RWPE2 (cell line): Measurements from ENCODE around the gene ARMC5.
A peak's percentile ranks its signal among the peaks of the same experiment; 100 is the strongest.

Source experiments
- ATAC-seq: fragments of 200-7000 bp; cut with Tn5 transposase; 3 replicates; pipeline ENCODE4 v1.9.1; 2021; ENCODE audit warnings: low read depth
- DNase-seq: peaks from one replicate; pipeline ENCODE4 v3.0.0-alpha.2; 2020; ENCODE audit warnings: low spot score
- H3K27ac ChIP-seq: fragments of 450-650 bp; 2 replicates; pipeline ENCODE4 v1.5.1; 2017; ENCODE audit warnings: mild to moderate bottlenecking; ENCODE audit not compliant: poor library complexity, severe bottlenecking
- H3K27me3 ChIP-seq: fragments of 250-450 bp; sonication (Bioruptor Pico); 2 replicates; pipeline ENCODE4 v1.5.1; 2021; ENCODE audit warnings: mild to moderate bottlenecking, moderate library complexity; ENCODE audit not compliant: insufficient read depth, poor library complexity, severe bottlenecking
- H3K36me3 ChIP-seq: fragments of 250-450 bp; sonication (Bioruptor Pico); 2 replicates; pipeline ENCODE4 v1.5.1; 2020; ENCODE audit warnings: low read depth, mild to moderate bottlenecking, moderate library complexity
- H3K4me1 ChIP-seq: fragments of 250-450 bp; sonication (Bioruptor Pico); 2 replicates; pipeline ENCODE4 v1.5.1; 2021; ENCODE audit warnings: mild to moderate bottlenecking, moderate library complexity; ENCODE audit not compliant: insufficient read depth, poor library complexity, severe bottlenecking
- H3K4me3 ChIP-seq: fragments of 250-450 bp; sonication (Bioruptor Pico); 2 replicates; pipeline ENCODE4 v1.5.1; 2021; ENCODE audit warnings: mild to moderate bottlenecking, moderate library complexity; ENCODE audit not compliant: severe bottlenecking
- H3K9me3 ChIP-seq: fragments of 250-450 bp; sonication (Bioruptor Pico); 2 replicates; pipeline ENCODE4 v1.5.1; 2021; ENCODE audit warnings: mild to moderate bottlenecking, moderate library complexity; ENCODE audit not compliant: severe bottlenecking
- CTCF ChIP-seq: fragments of 450-650 bp; IDR thresholded peaks from one replicate; pipeline ENCODE4 v1.5.1; 2017; ENCODE audit warnings: mild to moderate bottlenecking, moderate library complexity; ENCODE audit not compliant: poor library complexity, severe bottlenecking

Gene ARMC5

GRCh38 chr16:31458844-31459686 is at the start of gene ARMC5:
ARMC5 (plus strand) TSS chr16:31459501; CDS start chr16:31459525, 24 bp downstream.
- ATAC-seq (peak; percentile 72), DNase-seq (peak; percentile 98)
- H3K9me3 ChIP-seq: no peaks in the 10 kb centered on the region
- H3K36me3 ChIP-seq: peaks cover 9% of the 10 kb centered on the region; the same call in 1 of the 2 replicates
- no peaks in the 10 kb centered on the region for H3K27me3 ChIP-seq
- H3K4me3 ChIP-seq: peak within 1 kb of the TSS; percentile 74
- peak; percentile 80 for TF ChIP-seq CTCF
- H3K4me1 ChIP-seq: peaks cover 21% of the 10 kb centered on the region
- H3K27ac ChIP-seq: peak within 1 kb of the TSS; percentile 81

- Histone ChIP-seq H3K4me1 (no peaks in the 10 kb centered on the region), H3K27me3 (no peaks in the 10 kb centered on the region), H3K9me3 (no peaks in the 10 kb centered on the region), H3K4me3 (no peak overlapping the region), H3K27ac (no peak overlapping the region), H3K36me3 (no peaks in the 10 kb centered on the region)
- no peak for TF ChIP-seq CTCF
- DNase-seq (no peak), ATAC-seq (no peak)
These were observed 49.2 kb upstream of the ARMC5 start for GRCh38 chr16:31410082-31410481.

DNA sequence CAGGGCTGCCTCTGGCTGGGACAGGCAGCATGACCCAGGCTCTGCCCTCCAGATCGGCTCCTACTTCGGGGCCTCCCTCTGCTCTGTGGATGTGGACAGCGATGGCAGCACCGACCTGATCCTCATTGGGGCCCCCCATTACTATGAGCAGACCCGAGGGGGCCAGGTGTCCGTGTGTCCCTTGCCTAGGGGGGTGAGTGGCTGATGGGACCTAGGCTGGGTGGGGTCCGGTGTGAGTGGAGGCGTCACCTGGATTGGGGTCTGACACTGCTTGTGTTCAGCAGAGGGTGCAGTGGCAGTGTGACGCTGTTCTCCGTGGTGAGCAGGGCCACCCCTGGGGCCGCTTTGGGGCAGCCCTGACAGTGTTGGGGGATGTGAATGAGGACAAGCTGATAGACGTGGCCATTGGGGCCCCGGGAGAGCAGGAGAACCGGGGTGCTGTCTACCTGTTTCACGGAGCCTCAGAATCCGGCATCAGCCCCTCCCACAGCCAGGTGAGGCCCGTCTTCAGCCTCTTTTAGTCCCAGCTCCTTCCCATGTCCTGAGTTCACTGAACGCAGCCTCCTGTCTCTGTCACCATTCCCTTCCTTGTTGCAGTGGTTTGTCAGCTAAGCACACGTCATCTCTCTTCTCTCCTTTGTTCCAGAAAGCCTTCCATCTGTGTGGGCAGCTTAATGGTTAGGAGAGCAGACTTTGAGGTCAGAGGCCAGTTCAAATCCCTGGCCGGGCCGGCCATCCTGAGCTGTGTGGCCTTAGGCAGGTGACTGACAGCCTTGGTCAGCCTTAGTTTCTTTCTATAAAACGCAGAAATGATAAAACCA is 48.1 kb upstream of the ARMC5 start:
- no peak for DNase-seq
- no peak for ATAC-seq
- Histone ChIP-seq H3K4me1 (no peaks in the 10 kb centered on the region), H3K27me3 (no peaks in the 10 kb centered on the region), H3K27ac (no peak overlapping the region), H3K36me3 (no peaks in the 10 kb centered on the region), H3K4me3 (no peak overlapping the region), H3K9me3 (no peaks in the 10 kb centered on the region)
- no peak for TF ChIP-seq CTCF

- Histone ChIP-seq H3K27me3 (no peaks in the 10 kb centered on the region), H3K4me1 (no peaks in the 10 kb centered on the region), H3K9me3 (no peaks in the 10 kb centered on the region), H3K4me3 (no peak overlapping the region), H3K36me3 (no peaks in the 10 kb centered on the region), H3K27ac (no peak overlapping the region)
- no peak for DNase-seq
- no peak for ATAC-seq
- TF ChIP-seq CTCF: no peak
These were observed 46.6 kb upstream of the ARMC5 start for GRCh38 chr16:31412750-31413149.
